Ishikawa (cell line): ENCODE results near the gene KLF18.

Source experiments
- CEBPB ChIP-seq: IDR thresholded peaks from 2 replicates; pipeline ENCODE4 v1.6.1; 2012
- EGR1 ChIP-seq: IDR thresholded peaks from 2 replicates; pipeline ENCODE4 v1.6.1; 2012
- EP300 ChIP-seq: IDR thresholded peaks from 2 replicates; pipeline ENCODE4 v1.6.1; 2012; ENCODE audit warnings: borderline replicate concordance
- FOXM1 ChIP-seq: IDR thresholded peaks from 2 replicates; pipeline ENCODE4 v1.6.1; 2012; ENCODE audit warnings: low read depth, borderline replicate concordance
- MAX ChIP-seq: IDR thresholded peaks from 2 replicates; pipeline ENCODE4 v1.6.1; 2012
- TCF12 ChIP-seq: IDR thresholded peaks from 2 replicates; pipeline ENCODE4 v1.6.1; 2012; ENCODE audit warnings: low read depth
- YY1 ChIP-seq: IDR thresholded peaks from 2 replicates; pipeline ENCODE4 v1.6.1; 2012; ENCODE audit warnings: low read depth

- TF ChIP-seq EGR1 (no peak), EP300 (no peak), CEBPB (no peak), YY1 (no peak), TCF12 (no peak), FOXM1 (no peak), MAX (no peak)
Measured at GRCh38 chr1:44131411-44131810, 10.0 kb downstream of the KLF18 start.
